Stomach smooth muscle (tissue), 2 donors: ENCODE data around the gene TAP2.
"Not testable (repeated sequence)": the region's sequence is repeated elsewhere in the genome, so short reads cannot be mapped to it uniquely, and the experiment has no call there.

Experiments used
- H3K27ac ChIP-seq: one replicate; pipeline ENCODE4 v1.7.0; 2013; ENCODE audit warnings: mild to moderate bottlenecking, low read length, inconsistent platforms
- H3K27me3 ChIP-seq, 2 donors: one replicate each; pipeline ENCODE4 v1.7.0; 2013; ENCODE audit warnings: low read length in 2 of 2; ENCODE audit not compliant: insufficient read depth in 2 of 2, control insufficient read depth in 1 of 2
- H3K36me3 ChIP-seq, 2 donors: one replicate each; pipeline ENCODE4 v1.7.0; 2013; ENCODE audit warnings: low read length in 2 of 2; ENCODE audit not compliant: control insufficient read depth in 2 of 2, insufficient read depth in 2 of 2
- H3K4me1 ChIP-seq: one replicate; pipeline ENCODE4 v1.7.0; 2013; ENCODE audit warnings: low read length; ENCODE audit not compliant: control insufficient read depth, insufficient read depth
- H3K4me3 ChIP-seq, 2 donors: one replicate each; pipeline ENCODE4 v1.7.0; 2013; ENCODE audit warnings: low read length in 2 of 2
- H3K9ac ChIP-seq, 2 donors: one replicate each; pipeline ENCODE4 v1.7.0; 2013; ENCODE audit warnings: low read length in 2 of 2, mild to moderate bottlenecking in 1 of 2
- H3K9me3 ChIP-seq, 2 donors: one replicate each; pipeline ENCODE4 v1.7.0; 2013; ENCODE audit warnings: low read length in 2 of 2; ENCODE audit not compliant: control insufficient read depth in 2 of 2
- donor health status: healthy.
- donor health status: Pancreatic carcinoma.

Gene TAP2

GRCh38 chr6:32815996-32816395 lies 22.5 kb downstream of the TAP2 start:
- Histone ChIP-seq H3K9ac (no peak overlapping the region), H3K9me3 (no peaks in the 10 kb centered on the region), H3K27ac (no peak overlapping the region), H3K4me1 (no peaks in the 10 kb centered on the region), H3K36me3 (no peaks in the 10 kb centered on the region), H3K4me3 (no peak overlapping the region), H3K27me3 (peaks cover 0 to 2% of the 10 kb centered on the region in 2 donors)

- H3K9me3 ChIP-seq = no peaks in the 10 kb centered on the region
- no peak overlapping the region for H3K9ac ChIP-seq
- H3K4me3 ChIP-seq = peak overlapping the region in 1 of 2 donors; percentile 24
- H3K36me3 ChIP-seq = no peaks in the 10 kb centered on the region
- no peak overlapping the region for H3K27ac ChIP-seq
- H3K27me3 ChIP-seq = peaks cover 0 to 2% of the 10 kb centered on the region in 2 donors
- H3K4me1 ChIP-seq = no peaks in the 10 kb centered on the region
Measured at GRCh38 chr6:32815115-32815514, 23.4 kb downstream of the TAP2 start.

GRCh38 chr6:32814145-32814544 lies 24.4 kb downstream of the TAP2 start:
- H3K4me1 ChIP-seq = no peaks in the 10 kb centered on the region
- H3K27ac ChIP-seq = no peak overlapping the region
- no peak overlapping the region for H3K4me3 ChIP-seq

GRCh38 chr6:32809171-32809570 lies 29.4 kb downstream of the TAP2 start:
- Histone ChIP-seq H3K9ac (no peak overlapping the region), H3K36me3 (no peaks in the 10 kb centered on the region), H3K9me3 (no peaks in the 10 kb centered on the region), H3K4me3 (no peak overlapping the region), H3K4me1 (no peaks in the 10 kb centered on the region), H3K27ac (no peak overlapping the region), H3K27me3 (peaks cover 3 to 11% of the 10 kb centered on the region in 2 donors)

More at GRCh38 chr6:32814145-32814544, 24.4 kb downstream of the TAP2 start:
- Histone ChIP-seq H3K36me3 (no peaks in the 10 kb centered on the region), H3K9me3 (no peaks in the 10 kb centered on the region), H3K27me3 (peaks cover 0 to 2% of the 10 kb centered on the region in 2 donors), H3K9ac (no peak overlapping the region)

GRCh38 chr6:32807020-32807580 lies 31.4 kb downstream of the TAP2 start:
- Histone ChIP-seq H3K9me3 (no peaks in the 10 kb centered on the region), H3K36me3 (no peaks in the 10 kb centered on the region), H3K4me1 (no peaks in the 10 kb centered on the region), H3K9ac (no peak overlapping the region), H3K4me3 (no peak overlapping the region), H3K27me3 (peaks cover 3 to 13% of the 10 kb centered on the region in 2 donors), H3K27ac (no peak overlapping the region)

- H3K4me3 ChIP-seq, H3K9ac ChIP-seq, H3K9me3 ChIP-seq, H3K36me3 ChIP-seq, H3K4me1 ChIP-seq, H3K27ac ChIP-seq: not testable (repeated sequence)
- H3K27me3 ChIP-seq = peaks cover 3 to 13% of the 10 kb centered on the region in 2 donors
Measured at GRCh38 chr6:32805404-32805803, 33.1 kb downstream of the TAP2 start.

- Histone ChIP-seq H3K27me3 (peaks cover 3 to 17% of the 10 kb centered on the region in 2 donors), H3K36me3 (no peaks in the 10 kb centered on the region), H3K9ac (no peak overlapping the region), H3K4me1 (no peaks in the 10 kb centered on the region), H3K27ac (no peak overlapping the region), H3K9me3 (peaks cover 0 to 11% of the 10 kb centered on the region in 2 donors), H3K4me3 (no peak overlapping the region)
Measured at GRCh38 chr6:32803416-32803815, 35.1 kb downstream of the TAP2 start.

GRCh38 chr6:32799740-32800139 lies 38.8 kb downstream of the TAP2 start:
- H3K4me3 ChIP-seq = no peak overlapping the region
- peaks cover 0 to 11% of the 10 kb centered on the region in 2 donors for H3K9me3 ChIP-seq
- no peaks in the 10 kb centered on the region for H3K36me3 ChIP-seq
- peaks cover 4% of the 10 kb centered on the region for H3K4me1 ChIP-seq
- H3K9ac ChIP-seq = no peak overlapping the region
- no peak overlapping the region for H3K27ac ChIP-seq
- H3K27me3 ChIP-seq = peaks cover 4 to 13% of the 10 kb centered on the region in 2 donors

- Histone ChIP-seq H3K4me3 (no peak overlapping the region), H3K4me1 (peaks cover 4% of the 10 kb centered on the region)
Measured at GRCh38 chr6:32799168-32799567, 39.4 kb downstream of the TAP2 start.

GRCh38 chr6:32796848-32797776 lies 41.4 kb downstream of the TAP2 start:
- Histone ChIP-seq H3K27ac (no peak overlapping the region), H3K36me3 (no peaks in the 10 kb centered on the region), H3K27me3 (peaks cover 8 to 15% of the 10 kb centered on the region in 2 donors), H3K9me3 (peaks cover 0 to 11% of the 10 kb centered on the region in 2 donors), H3K4me3 (peak overlapping the region in 1 of 2 donors; percentile 64), H3K4me1 (peaks cover 4% of the 10 kb centered on the region), H3K9ac (peak overlapping the region in 1 of 2 donors; percentile 36)

More at GRCh38 chr6:32799168-32799567, 39.4 kb downstream of the TAP2 start:
- Histone ChIP-seq H3K9ac (no peak overlapping the region), H3K36me3 (no peaks in the 10 kb centered on the region), H3K9me3 (peaks cover 0 to 11% of the 10 kb centered on the region in 2 donors), H3K27ac (no peak overlapping the region), H3K27me3 (peaks cover 4 to 15% of the 10 kb centered on the region in 2 donors)
